Measurements from ENCODE around the gene UVRAG.

GRCh38 chr11:75878933-75879332, 63.9 kb downstream of the UVRAG start:
- no peak for TF ChIP-seq CTCF (conservative IDR thresholded peaks at IDR 0.05; ENCODE audit: low read depth, low read length)
- no peak for TF ChIP-seq EZH2 (IDR thresholded peaks at IDR 0.05; ENCODE audit: low read length, unreplicated experiment)
- TF ChIP-seq EZH2phosphoT487 (IDR thresholded peaks at IDR 0.05; ENCODE audit: borderline replicate concordance, low read length): no peak

Data from PC-3 (cell line).